HepG2 (cell line): ENCODE results near the gene GLB1L. TPM values are rescaled to one million over a fixed set of nuclear protein-coding genes. Genes with fewer than 3 reads are reported as not detected.

Experiments
- ELF1 ChIP-seq: sonication (generic); formaldehyde crosslinking; IDR thresholded peaks from 2 replicates; pipeline ENCODE4 v1.4.0; 2020; ENCODE audit warnings: missing genetic modification reagents
- GPBP1L1 ChIP-seq: sonication (generic); formaldehyde crosslinking; IDR thresholded peaks from 2 replicates; pipeline ENCODE4 v1.5.0; 2020; ENCODE audit warnings: mild to moderate bottlenecking, missing genetic modification reagents
- KDM3A ChIP-seq: IDR thresholded peaks from 2 replicates; pipeline ENCODE4 v1.6.1; 2018; ENCODE audit warnings: low read depth, missing compliant biosample characterization
- MTERF4 ChIP-seq: sonication (generic); formaldehyde crosslinking; IDR thresholded peaks from 2 replicates; pipeline ENCODE4 v1.8.0; 2023; ENCODE audit warnings: mild to moderate bottlenecking, missing genetic modification reagents
- PAXIP1 ChIP-seq: sonication (generic); formaldehyde crosslinking; conservative IDR thresholded peaks from 2 replicates; pipeline ENCODE4 v1.4.0; 2020; ENCODE audit warnings: mild to moderate bottlenecking, missing genetic modification reagents, moderate library complexity
- PBX2 ChIP-seq: IDR thresholded peaks from 2 replicates; pipeline ENCODE4 v1.6.1; 2016; ENCODE audit warnings: control low read depth
- RBFOX2 ChIP-seq: fragments of 200-400 bp; formaldehyde crosslinking; IDR thresholded peaks from 2 replicates; pipeline ENCODE4 v1.6.1; 2017; ENCODE audit warnings: low read depth, mild to moderate bottlenecking, low read length
- RFX3 ChIP-seq: IDR thresholded peaks from 2 replicates; pipeline ENCODE4 v1.6.1; 2016; ENCODE audit warnings: missing biosample characterization, missing genetic modification reagents
- THAP11 ChIP-seq: IDR thresholded peaks from 2 replicates; pipeline ENCODE4 v1.6.1; 2016; ENCODE audit warnings: missing biosample characterization, missing genetic modification reagents
- ZNF12 ChIP-seq: sonication (generic); formaldehyde crosslinking; IDR thresholded peaks from 2 replicates; pipeline ENCODE4 v1.5.0; 2020; ENCODE audit warnings: missing genetic modification reagents
- ZNF414 ChIP-seq: sonication (generic); formaldehyde crosslinking; IDR thresholded peaks from 2 replicates; pipeline ENCODE4 v1.5.0; 2020; ENCODE audit warnings: missing genetic modification reagents
- ZNF441 ChIP-seq: sonication (generic); formaldehyde crosslinking; IDR thresholded peaks from 2 replicates; pipeline ENCODE4 v1.7.0; 2021; ENCODE audit warnings: missing genetic modification reagents, borderline replicate concordance
- ZNF687 ChIP-seq: sonication (generic); formaldehyde crosslinking; IDR thresholded peaks from 2 replicates; pipeline ENCODE4 v1.5.1; 2020; ENCODE audit warnings: mild to moderate bottlenecking, missing genetic modification reagents, moderate library complexity
- ZNF740 ChIP-seq: sonication (generic); formaldehyde crosslinking; IDR thresholded peaks from 2 replicates; pipeline ENCODE4 v1.4.0; 2020; ENCODE audit warnings: missing genetic modification reagents
- ZNF781 ChIP-seq: sonication (generic); formaldehyde crosslinking; IDR thresholded peaks from 2 replicates; pipeline ENCODE4 v1.5.1; 2020; ENCODE audit warnings: borderline replicate concordance, mild to moderate bottlenecking, missing genetic modification reagents; ENCODE audit errors: not compliant biosample characterization
- polyA plus RNA-seq, 8 experiments: library from polyadenylated mRNA; depleted of rRNA in 3 of 8; stranded (reverse) in 7 of 8; unstranded in 1 of 8; fragments of >200 nt; fragmentation: Illumina TruSeq in 4 of 8; extraction: Trizol in 4 of 8; gene quantifications; 2 replicates each; pipeline versions ENCODE4 v1.2.1 to v1.2.3, GENCODE V29; 2011 to 2016; ENCODE audit warnings: low read depth in 4 of 8, missing spikeins in 1 of 8, mixed read lengths in 1 of 8; ENCODE audit not compliant: insufficient read depth in 1 of 8
- total RNA-seq, 5 experiments: library from RNA; depleted of rRNA; stranded (reverse); fragments of >200 nt; fragmentation: Illumina TruSeq; extraction: Trizol; gene quantifications; 2 replicates each; pipeline ENCODE4 v1.2.3, GENCODE V29; 2016; ENCODE audit warnings: low read depth in 1 of 5

Gene GLB1L
- total and polyA plus RNA-seq, 2 of the 13 experiments (the other 11 are each of a cell fraction or from before 2014, with no cell fraction given), result 6.8 to 7.3 TPM

DNA sequence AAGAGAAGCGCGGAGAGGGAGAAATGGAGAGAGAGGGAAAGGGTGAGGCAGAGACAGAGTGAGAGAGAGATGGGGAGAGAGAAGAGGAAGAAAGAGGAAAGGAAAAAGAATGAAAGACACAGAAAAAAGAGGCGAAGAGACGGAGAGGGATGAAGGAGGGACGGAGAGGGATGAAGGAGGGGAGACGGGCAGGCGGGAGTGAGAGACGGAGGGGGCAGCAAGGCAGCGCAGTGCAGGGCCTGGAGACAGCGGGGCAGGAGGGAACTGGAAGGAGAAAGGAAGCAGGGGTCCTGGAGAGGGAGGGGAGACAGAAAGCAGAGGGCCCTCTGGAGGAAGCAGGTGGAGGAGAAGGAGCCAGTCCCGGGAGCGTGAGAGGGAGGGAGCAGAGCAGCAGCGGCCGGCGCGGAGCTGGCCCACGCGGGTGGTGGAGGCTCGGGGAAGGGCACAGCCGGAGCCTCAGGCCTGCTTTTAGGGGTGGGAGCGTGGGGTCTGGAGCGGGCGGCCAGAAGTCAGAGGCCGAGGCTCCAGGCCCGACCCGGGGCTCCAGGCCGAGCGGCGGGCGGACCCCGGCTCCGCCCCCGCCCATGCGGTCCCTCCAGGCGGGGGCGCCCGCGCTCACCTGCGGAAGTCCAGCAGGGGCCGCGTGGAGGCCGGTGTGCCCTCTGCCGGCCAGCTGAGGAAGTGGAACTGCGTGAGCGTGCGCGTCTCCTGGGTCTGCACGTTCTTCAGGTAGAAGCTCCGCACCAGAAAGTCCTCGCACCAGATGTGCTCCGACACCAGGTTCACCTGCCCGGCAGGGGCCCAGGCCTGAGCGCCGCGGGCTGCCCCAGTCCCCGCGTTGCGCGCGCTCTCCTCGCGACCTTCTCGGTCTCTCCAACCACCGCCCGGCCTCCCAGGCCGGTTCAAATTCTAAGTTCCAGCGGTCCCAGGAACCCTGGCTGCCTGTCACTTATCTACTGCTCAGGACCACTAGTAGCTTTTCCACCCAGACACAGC is 49.4 kb upstream of the GLB1L start (continued):
- TF ChIP-seq ZNF781, result peak; percentile 27
- TF ChIP-seq PBX2 (CRISPR knock-in tag), result no peak
- TF ChIP-seq PAXIP1 (CRISPR knock-in tag), result peak; percentile 59; the same call in 1 of the 2 replicates
- peak; percentile 84 for TF ChIP-seq RBFOX2
- peak; percentile 63; the same call in 1 of the 2 replicates for TF ChIP-seq MTERF4 (CRISPR knock-in tag)
- TF ChIP-seq ZNF12 (CRISPR knock-in tag), result peak; percentile 26; the same call in 1 of the 2 replicates
- TF ChIP-seq ZNF740 (CRISPR knock-in tag), result no peak
- peak; percentile 87 for TF ChIP-seq ZNF414 (CRISPR knock-in tag)
- TF ChIP-seq THAP11, result peak; percentile 85
- TF ChIP-seq ZNF441 (CRISPR knock-in tag), result peak; percentile 99
- TF ChIP-seq KDM3A (CRISPR knock-in tag), result no peak; the same call in 1 of the 2 replicates
- TF ChIP-seq ELF1 (CRISPR knock-in tag), result peak; percentile 92
- TF ChIP-seq RFX3 (CRISPR knock-in tag), result no peak
- no peak for TF ChIP-seq GPBP1L1 (CRISPR knock-in tag)
- TF ChIP-seq ZNF687 (CRISPR knock-in tag), result peak; percentile 97
